NCI-H345 (cell line): ENCODE measurements around the gene JOSD1.
"Not testable (repeated sequence)": the region's sequence is repeated elsewhere in the genome, so short reads cannot be mapped to it uniquely, and the experiment has no call there.

Source experiments
- DNase-seq: peaks from one replicate; lab custom pipeline; 2025; lab: John Stamatoyannopoulos, UW

JOSD1 gene

GRCh38 chr22:38684895-38685294 lies 15.8 kb downstream of the JOSD1 start:
- no peak for DNase-seq

DNA sequence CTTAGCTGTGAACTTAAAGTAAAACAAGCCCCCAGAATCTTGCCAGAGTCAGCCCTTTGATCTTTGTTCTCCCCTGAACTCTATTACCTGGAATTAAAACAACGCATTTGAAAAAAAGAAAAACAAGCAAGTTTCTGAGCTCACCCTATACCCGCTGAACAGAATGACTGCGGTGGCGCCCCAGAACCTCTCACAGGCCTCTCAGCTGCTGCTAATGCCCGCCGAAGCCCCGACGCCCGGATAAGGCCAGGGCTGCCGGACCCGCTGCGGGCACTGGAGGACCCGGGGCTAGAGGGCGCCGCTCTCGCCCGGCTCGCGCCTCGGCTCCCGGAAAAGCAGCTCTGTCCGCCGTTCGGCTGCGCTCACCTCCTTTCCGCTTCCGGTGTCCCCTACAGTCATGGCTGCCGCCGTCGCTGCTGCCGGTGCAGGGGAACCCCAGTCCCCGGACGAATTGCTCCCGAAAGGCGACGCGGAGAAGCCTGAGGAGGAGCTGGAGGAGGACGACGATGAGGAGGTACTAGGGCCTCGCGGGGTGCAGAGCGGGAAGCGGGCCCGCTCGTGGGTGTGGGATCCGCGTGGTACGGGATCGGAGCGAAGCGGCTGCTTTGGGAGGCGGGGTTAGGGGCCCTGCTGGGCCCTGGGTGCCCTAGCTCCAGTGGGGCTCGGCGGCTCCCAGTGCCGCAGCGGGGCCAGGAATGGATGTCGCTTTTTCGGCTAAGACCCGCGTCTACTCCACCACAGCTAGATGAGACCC lies 19.0 kb downstream of the JOSD1 start, which contains the start of gene TOMM22:
TOMM22 (plus strand) TSS at position 376 of the 754 bp plus-strand sequence; CDS start at position 398, 22 bp downstream.
- peak; percentile 82 for DNase-seq

- DNase-seq, result no peak
These were observed 24.9 kb downstream of the JOSD1 start for GRCh38 chr22:38675833-38676232.

DNA sequence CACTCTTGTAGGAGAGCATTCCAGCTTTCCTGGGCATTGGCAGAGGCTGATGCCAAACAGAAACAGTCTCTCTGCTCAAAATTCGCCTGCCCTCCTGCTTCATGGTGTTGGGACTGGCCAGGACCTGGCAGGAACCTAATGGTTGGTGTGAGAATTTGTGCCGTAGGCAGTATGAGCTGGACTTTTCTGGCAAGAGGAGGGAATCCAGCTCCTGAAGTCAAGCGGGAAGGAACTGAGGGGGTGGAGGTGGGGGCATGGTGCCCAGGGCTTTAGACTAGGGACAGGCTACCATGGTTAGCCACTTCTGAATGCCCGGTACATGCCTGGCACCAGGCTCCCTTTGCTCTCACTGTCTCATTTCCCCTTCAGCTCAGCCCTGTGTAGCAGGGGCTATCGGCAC lies 25.9 kb downstream of the JOSD1 start:
- no peak for DNase-seq

GRCh38 chr22:38657045-38657909 lies 43.5 kb downstream of the JOSD1 start:
- no peak for DNase-seq

GRCh38 chr22:38656256-38657044 lies 44.3 kb downstream of the JOSD1 start, which contains the start of the genes CBY1 and FAM227A:
CBY1 (plus strand) TSS chr22:38656638; CDS start chr22:38668055, 11,417 bp downstream.
FAM227A (minus strand) TSS chr22:38656392; CDS start chr22:38650168, 6,224 bp downstream.
- peak; percentile 89 for DNase-seq

- no peak for DNase-seq
These were observed 45.1 kb downstream of the JOSD1 start for GRCh38 chr22:38655519-38656255.

- DNase-seq, result no peak
These were observed 47.0 kb downstream of the JOSD1 start for GRCh38 chr22:38653741-38654140.

GRCh38 chr22:38652859-38653258 lies 47.9 kb downstream of the JOSD1 start:
- DNase-seq, result no peak

DNA sequence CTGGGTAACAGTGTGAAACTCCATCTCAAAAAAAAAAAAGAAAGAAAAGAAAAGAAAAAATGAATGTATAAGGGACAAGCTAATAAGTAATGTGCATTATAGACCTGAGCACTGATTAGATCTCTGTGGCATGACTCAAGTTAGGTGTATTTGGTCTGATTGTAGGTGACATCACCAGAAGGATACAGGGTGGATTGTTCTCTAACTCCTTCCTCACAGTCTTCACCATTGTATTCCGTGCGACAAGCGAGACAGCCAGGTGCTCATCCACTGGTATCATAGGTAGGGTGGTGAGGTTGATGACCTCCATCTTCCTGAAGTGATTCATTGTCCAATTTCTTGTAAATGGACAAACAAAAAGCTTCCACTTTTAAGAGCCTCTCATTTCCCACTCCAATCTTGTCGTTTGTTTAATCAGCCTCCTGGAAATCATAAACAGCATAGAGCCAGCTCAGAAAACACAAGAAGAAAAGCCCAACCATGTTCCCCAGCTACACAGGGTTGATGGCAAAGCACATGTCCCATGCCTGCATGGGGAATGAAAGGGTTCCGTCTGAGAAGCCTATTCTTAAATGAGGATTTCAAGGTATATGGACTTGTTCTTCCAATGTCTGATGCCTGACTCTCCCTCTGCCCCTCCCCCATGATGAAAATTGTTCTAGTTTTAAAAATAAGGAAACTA lies 50.8 kb downstream of the JOSD1 start:
- peak; percentile 4 for DNase-seq

GRCh38 chr22:38645430-38645829 lies 55.3 kb downstream of the JOSD1 start:
- DNase-seq, result no peak

GRCh38 chr22:38644245-38644644 lies 56.5 kb downstream of the JOSD1 start:
- not testable (repeated sequence) for DNase-seq

DNA sequence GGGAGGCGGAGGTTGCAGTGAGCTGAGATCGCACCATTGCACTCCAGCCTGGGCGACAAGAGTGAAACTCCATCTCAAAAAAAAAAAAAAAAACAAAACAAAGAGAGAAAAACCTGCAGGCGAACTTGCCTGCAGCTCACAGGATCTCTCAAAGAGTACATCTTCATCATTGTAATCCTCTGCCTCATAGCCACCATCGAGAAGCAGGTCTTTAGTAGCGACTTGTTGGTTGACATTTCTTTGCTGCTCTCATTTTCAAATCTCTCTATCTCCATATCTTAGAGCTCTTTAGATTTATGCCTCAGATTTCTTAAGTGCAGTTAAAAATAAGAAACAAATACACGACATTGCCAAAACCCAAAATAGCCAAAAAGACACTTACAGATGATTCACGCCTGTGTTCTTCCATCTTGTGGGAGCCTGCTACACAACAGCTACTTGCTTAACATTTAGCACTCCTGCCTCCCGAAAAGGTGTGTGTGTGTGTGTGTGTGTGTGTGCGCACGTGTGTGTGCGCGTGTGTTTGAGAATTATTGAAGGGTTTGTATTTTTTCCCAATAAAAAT lies 59.2 kb downstream of the JOSD1 start:
- no peak for DNase-seq

DNA sequence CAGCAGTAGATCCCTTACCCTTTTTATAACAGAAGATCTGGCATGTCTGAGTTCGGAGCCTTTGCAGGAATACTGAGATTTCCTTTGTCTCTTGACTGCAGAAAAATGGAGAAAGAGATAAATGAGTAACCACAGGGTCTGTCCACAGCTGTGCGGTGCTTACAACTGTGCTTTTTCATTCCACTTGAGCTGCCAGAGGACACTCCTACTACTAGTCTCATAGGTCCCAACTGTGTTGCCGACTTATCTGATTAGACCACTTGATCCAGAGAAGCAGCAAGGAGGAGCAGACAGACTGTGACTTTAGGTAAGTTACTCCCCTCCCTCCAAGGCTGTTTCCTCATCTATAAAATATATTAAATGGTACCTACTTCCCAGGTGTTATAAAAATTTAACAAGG lies 62.0 kb downstream of the JOSD1 start:
- DNase-seq, result no peak

GRCh38 chr22:38638216-38638615 lies 62.5 kb downstream of the JOSD1 start:
- no peak for DNase-seq
